HCT116 (cell line): Measurements from ENCODE around the gene KSR2. TPM values are rescaled to one million over a fixed set of nuclear protein-coding genes. Genes with fewer than 3 reads are reported as not detected.

Source experiments
- ATAC-seq: fragments of 200-7000 bp; cut with Tn5 transposase; 2 replicates; pipeline ENCODE4 v1.9.1; 2020; ENCODE audit warnings: mild to moderate bottlenecking, moderate library complexity
- BruUV-seq: library from RNA; stranded (reverse); fragments of 400-500 nt; replicated peaks from 2 replicates; lab custom pipeline; 2021; lab: Mats Ljungman, UMichigan
- CTCF ChIA-PET: fragments of 300-600 bp; sonication (Branson Sonifier 250); formaldehyde crosslinking; loops from one replicate; lab custom pipeline; 2021; ENCODE audit warnings: antibody characterized with exemption; lab: Charles Lee
- POLR2A ChIA-PET: fragments of 300-600, 350-600 bp; sonication (Branson Sonifier 250); formaldehyde crosslinking; loops from one replicate; lab custom pipeline; 2021; ENCODE audit warnings: antibody characterized with exemption; lab: Charles Lee
- RAD21 ChIA-PET, 2 experiments: fragments of 300-600 bp; sonication (Branson Sonifier 250); formaldehyde crosslinking; loops; one replicate each; lab custom pipeline; 2023; ENCODE audit warnings: low total read pairs in 2 of 2; ENCODE audit not compliant: uncharacterized antibody in 2 of 2, unreplicated experiment in 2 of 2, low non-redundant PET in 1 of 2; lab: Charles Lee
- DNase-seq: peaks from one replicate; pipeline ENCODE4 v3.0.0-alpha.2; 2010; ENCODE audit warnings: low read depth, low spot score
- H2AFZ ChIP-seq: fragments of 200-600 bp; shearing (Covaris generic), sonication (generic); 2 replicates; pipeline ENCODE4 v1.6.1; 2017; ENCODE audit warnings: low read depth, mixed run types, mixed read lengths, antibody characterized with exemption, low read length; ENCODE audit not compliant: poor library complexity, severe bottlenecking
- H3K27ac ChIP-seq: 2 replicates; pipeline ENCODE4 v1.5.1; 2012; ENCODE audit warnings: low read depth, low read length
- H3K27me3 ChIP-seq: fragments of 200-600 bp; sonication (generic); 2 replicates; pipeline ENCODE4 v1.6.1; 2016; ENCODE audit warnings: mixed run types, low read length, mixed read lengths; ENCODE audit not compliant: insufficient read depth
- H3K36me3 ChIP-seq, 2 experiments: fragments of 200-500 bp in 1 of 2; fragments of 200-600 bp in 1 of 2; sonication (Bioruptor generic) in 1 of 2; sonication (generic) in 1 of 2; 2 replicates each; pipeline versions ENCODE4 v1.5.1 to v1.6.1; 2014 to 2016; ENCODE audit warnings: low read length in 2 of 2, inconsistent platforms in 1 of 2, mixed read lengths in 1 of 2, mixed run types in 1 of 2; ENCODE audit not compliant: insufficient read depth in 2 of 2, control insufficient read depth in 1 of 2
- H3K4me1 ChIP-seq, 2 experiments: fragments of 200-600 bp in 1 of 2; sonication (generic) in 1 of 2; 2 replicates each; pipeline versions ENCODE4 v1.5.1 to v1.6.1; 2012 to 2017; ENCODE audit warnings: low read length in 2 of 2, inconsistent platforms in 1 of 2, mild to moderate bottlenecking in 1 of 2, mixed read lengths in 1 of 2, mixed run types in 1 of 2, moderate library complexity in 1 of 2; ENCODE audit not compliant: insufficient read depth in 2 of 2, control insufficient read depth in 1 of 2
- H3K4me2 ChIP-seq: fragments of 200-600 bp; sonication (generic); 2 replicates; pipeline ENCODE4 v1.6.1; 2017; ENCODE audit warnings: mixed run types, low read length, mixed read lengths
- H3K4me3 ChIP-seq, 2 experiments: fragments of 200-600 bp in 1 of 2; sonication (generic) in 1 of 2; replicated peaks in 1 of 2; 2 replicates each; pipeline ENCODE4 v1.5.1; 2011 to 2016; ENCODE audit warnings: low read length in 2 of 2, control low read depth in 1 of 2, low read depth in 1 of 2, mild to moderate bottlenecking in 1 of 2, mixed read lengths in 1 of 2, mixed run types in 1 of 2
- H3K79me2 ChIP-seq: fragments of 200-600 bp; sonication (generic); 2 replicates; pipeline ENCODE4 v1.6.1; 2017; ENCODE audit warnings: mild to moderate bottlenecking, mixed run types, low read length, moderate library complexity, mixed read lengths; ENCODE audit not compliant: insufficient read depth
- H3K9ac ChIP-seq: fragments of 200-600 bp; sonication (generic); 2 replicates; pipeline ENCODE4 v1.6.1; 2016; ENCODE audit warnings: low read length, mixed read lengths
- H3K9me2 ChIP-seq: fragments of 200-600 bp; sonication (generic), shearing (Covaris generic); 2 replicates; pipeline ENCODE4 v1.6.1; 2017; ENCODE audit warnings: mixed run types, mild to moderate bottlenecking, moderate library complexity; ENCODE audit not compliant: insufficient read depth
- H3K9me3 ChIP-seq, 2 experiments: fragments of 200-500 bp in 1 of 2; fragments of 200-600 bp in 1 of 2; sonication (Bioruptor generic) in 1 of 2; sonication (generic) in 1 of 2; 2 replicates each; pipeline ENCODE4 v1.6.1; 2014 to 2017; ENCODE audit warnings: low read length in 2 of 2, mixed read lengths in 2 of 2, inconsistent platforms in 1 of 2, low read depth in 1 of 2, mild to moderate bottlenecking in 1 of 2, mixed run types in 1 of 2, moderate library complexity in 1 of 2; ENCODE audit not compliant: control insufficient read depth in 1 of 2, insufficient read depth in 1 of 2
- H4K20me1 ChIP-seq: fragments of 200-600 bp; sonication (generic), shearing (Covaris generic); 2 replicates; pipeline ENCODE4 v1.6.1; 2017; ENCODE audit warnings: mixed run types, mild to moderate bottlenecking, moderate library complexity; ENCODE audit not compliant: insufficient read depth
- ATF3 ChIP-seq: IDR thresholded peaks from 2 replicates; pipeline ENCODE4 v1.6.1; 2012
- CBX3 ChIP-seq: IDR thresholded peaks from 2 replicates; pipeline ENCODE4 v1.6.1; 2012; ENCODE audit warnings: low read depth
- CEBPB ChIP-seq: IDR thresholded peaks from 2 replicates; pipeline ENCODE4 v1.6.1; 2012; ENCODE audit warnings: low read depth
- CTCF ChIP-seq, 3 experiments: fragments of 200-600 bp in 1 of 3; sonication (generic) in 1 of 3; IDR thresholded peaks in 2 of 3; conservative IDR thresholded peaks in 1 of 3; 2 replicates each; pipeline ENCODE4 v1.5.1; 2012 to 2017; ENCODE audit warnings: low read depth in 2 of 3, low read length in 2 of 3, antibody characterized with exemption in 1 of 3, borderline replicate concordance in 1 of 3, control low read depth in 1 of 3, mild to moderate bottlenecking in 1 of 3, mixed read lengths in 1 of 3, mixed run types in 1 of 3, moderate library complexity in 1 of 3; ENCODE audit not compliant: insufficient read depth in 1 of 3
- EGR1 ChIP-seq: IDR thresholded peaks from 2 replicates; pipeline ENCODE4 v1.6.1; 2012; ENCODE audit warnings: low read depth
- ELF1 ChIP-seq: IDR thresholded peaks from 2 replicates; pipeline ENCODE4 v1.6.1; 2012; ENCODE audit warnings: low read depth, borderline replicate concordance
- EZH2 ChIP-seq: fragments of 200-600 bp; sonication (generic); IDR thresholded peaks from 2 replicates; pipeline ENCODE4 v1.6.1; 2017; ENCODE audit warnings: antibody characterized with exemption, mixed run types
- FOSL1 ChIP-seq: IDR thresholded peaks from 2 replicates; pipeline ENCODE4 v1.6.1; 2012; ENCODE audit warnings: low read depth
- JUND ChIP-seq: IDR thresholded peaks from 2 replicates; pipeline ENCODE4 v1.6.1; 2012
- MAX ChIP-seq: IDR thresholded peaks from 2 replicates; pipeline ENCODE4 v1.6.1; 2012
- RAD21 ChIP-seq: IDR thresholded peaks from 2 replicates; pipeline ENCODE4 v1.6.1; 2012; ENCODE audit warnings: low read depth, mild to moderate bottlenecking
- SIN3A ChIP-seq: IDR thresholded peaks from 2 replicates; pipeline ENCODE4 v1.6.1; 2012; ENCODE audit warnings: low read depth
- SP1 ChIP-seq: IDR thresholded peaks from 2 replicates; pipeline ENCODE4 v1.6.1; 2012; ENCODE audit warnings: low read depth
- SRF ChIP-seq: IDR thresholded peaks from 2 replicates; pipeline ENCODE4 v1.6.1; 2012; ENCODE audit warnings: low read depth
- TCF7L2 ChIP-seq: IDR thresholded peaks from 2 replicates; pipeline ENCODE4 v1.7.0; 2011; ENCODE audit warnings: borderline replicate concordance, inconsistent platforms; ENCODE audit not compliant: insufficient read depth, insufficient read length; ENCODE audit errors: extremely low read depth
- ZFX ChIP-seq: fragments of 450-650 bp; IDR thresholded peaks from 2 replicates; pipeline ENCODE4 v1.6.1; 2017
- intact Hi-C: fragments of 100-400 bp; cut with micrococcal nuclease; formaldehyde crosslinking; loops from 2 replicates; pipeline ENCODE4 v1.10.0; 2022
- total RNA-seq: library from RNA; stranded (reverse); gene quantifications from one replicate; pipeline ENCODE4 v1.2.1, GENCODE V29; 2021; ENCODE audit not compliant: unreplicated experiment

Gene KSR2
- total RNA-seq, 1 experiment from 2014 or later: 10.1 TPM

- CTCF ChIA-PET: no interaction called here
- H3K4me1 ChIP-seq: no peaks in the 10 kb centered on the region; a peak in 1 of 4 replicates
- H3K79me2 ChIP-seq: no peaks in the 10 kb centered on the region
- no peak overlapping the region for H2AFZ ChIP-seq
- H4K20me1 ChIP-seq: no peaks in the 10 kb centered on the region
- POLR2A ChIA-PET: no interaction called here
- RAD21 ChIA-PET: no interaction called here
- H3K27ac ChIP-seq: no peak overlapping the region
- no peak overlapping the region for H3K9ac ChIP-seq
- ATAC-seq (no peak), DNase-seq (no peak)
- no peaks in the 10 kb centered on the region for H3K27me3 ChIP-seq
- intact Hi-C loops: no loop called here
- H3K4me2 ChIP-seq: no peak overlapping the region
- TF ChIP-seq RAD21 (no peak), SRF (no peak)
- TF ChIP-seq, all 23 proteins: peak for 0
- H3K9me2 ChIP-seq: no peaks in the 10 kb centered on the region
- H3K36me3 ChIP-seq: no peaks in the 10 kb centered on the region
- H3K9me3 ChIP-seq: peaks cover 0 to 4% of the 10 kb centered on the region in 2 experiments; a peak in 1 of 4 replicates
- H3K4me3 ChIP-seq: no peak overlapping the region
- BruUV-seq: no TSS peak
Observed at GRCh38 chr12:117450209-117450608, 518.6 kb downstream of the KSR2 start.

- CTCF ChIA-PET: no interaction called here
Observed at GRCh38 chr12:117447665-117448366, 521.0 kb downstream of the KSR2 start.

More at GRCh38 chr12:117447665-117448366, 521.0 kb downstream of the KSR2 start:
- Histone ChIP-seq H3K27ac (no peak overlapping the region), H3K9me2 (no peaks in the 10 kb centered on the region), H3K9ac (no peak overlapping the region), H3K79me2 (no peaks in the 10 kb centered on the region)
- intact Hi-C loops: no loop called here
- ATAC-seq: peak; percentile 27; the same call in 1 of the 2 replicates
- RAD21 ChIA-PET: no interaction called here
- TF ChIP-seq ZFX: no peak
- no peak for TF ChIP-seq MAX
- no peak for TF ChIP-seq ATF3
- no peak for TF ChIP-seq FOSL1
- TF ChIP-seq JUND: no peak
- no peak for TF ChIP-seq TCF7L2
- TF ChIP-seq CBX3: no peak
- TF ChIP-seq ELF1: no peak
- TF ChIP-seq CTCF (IDR thresholded peaks at IDR 0.05 in 2 of 3, conservative IDR thresholded peaks at IDR 0.05 in 1 of 3; ENCODE audit: borderline replicate concordance in 1 of 3, insufficient read depth in 1 of 3, low read depth in 2 of 3, low read length in 2 of 3): no peak
- no peak for TF ChIP-seq SRF
- TF ChIP-seq CEBPB: no peak
- TF ChIP-seq EZH2: no peak
- no peak for TF ChIP-seq SP1
- TF ChIP-seq SIN3A: no peak
- no peak for TF ChIP-seq EGR1
- TF ChIP-seq, all 23 proteins: peak for 0
- Histone ChIP-seq H3K4me2 (no peak overlapping the region), H3K27me3 (no peaks in the 10 kb centered on the region), H3K4me1 (no peaks in the 10 kb centered on the region; a peak in 1 of 4 replicates), H3K4me3 (no peak overlapping the region), H2AFZ (no peak overlapping the region), H3K36me3 (no peaks in the 10 kb centered on the region), H4K20me1 (no peaks in the 10 kb centered on the region), H3K9me3 (peaks cover 0 to 2% of the 10 kb centered on the region in 2 experiments; a peak in 1 of 4 replicates)
- DNase-seq: no peak
- POLR2A ChIA-PET: no interaction called here
- BruUV-seq: no TSS peak
